Endodermal cell (in vitro differentiated cells): Measurements from ENCODE around the gene LDLRAD4. TPM values are rescaled to one million over a fixed set of nuclear protein-coding genes. Genes with fewer than 3 reads are reported as not detected.

Experiments
- DNase-seq: peaks from one replicate; pipeline ENCODE4 v3.0.0-alpha.2; 2017
- H3K27ac ChIP-seq: 2 replicates; pipeline ENCODE4 v1.5.1; 2013; ENCODE audit warnings: mild to moderate bottlenecking, low read depth, low read length, moderate library complexity
- H3K27me3 ChIP-seq: 2 replicates; pipeline ENCODE4 v1.6.1; 2013; ENCODE audit warnings: mild to moderate bottlenecking, low read length, moderate library complexity; ENCODE audit not compliant: insufficient read depth, control insufficient read depth, poor library complexity, severe bottlenecking
- H3K36me3 ChIP-seq: 2 replicates; pipeline ENCODE4 v1.7.0; 2013; ENCODE audit warnings: mild to moderate bottlenecking, low read length, moderate library complexity; ENCODE audit not compliant: control insufficient read depth, insufficient read depth
- H3K4me1 ChIP-seq: one replicate; pipeline ENCODE4 v1.7.0; 2013; ENCODE audit warnings: low read length; ENCODE audit not compliant: control insufficient read depth, insufficient read depth
- H3K4me3 ChIP-seq: 2 replicates; pipeline ENCODE4 v1.5.1; 2013; ENCODE audit warnings: mild to moderate bottlenecking, low read length, moderate library complexity
- H3K9ac ChIP-seq: 2 replicates; pipeline ENCODE4 v1.6.1; 2013; ENCODE audit warnings: mild to moderate bottlenecking, low read length, moderate library complexity; ENCODE audit not compliant: poor library complexity, severe bottlenecking; ENCODE audit errors: extremely low read depth
- H3K9me3 ChIP-seq: 2 replicates; pipeline ENCODE4 v1.6.1; 2013; ENCODE audit warnings: mild to moderate bottlenecking, low read length, moderate library complexity; ENCODE audit not compliant: control insufficient read depth
- H3K27ac Mint-ChIP-seq: 2 replicates; pipeline ENCODE4 v1.8.0; 2020; ENCODE audit warnings: mixed read lengths
- H3K27me3 Mint-ChIP-seq: 2 replicates; pipeline ENCODE4 v1.8.0; 2021; ENCODE audit warnings: mild to moderate bottlenecking, mixed read lengths; ENCODE audit not compliant: insufficient read depth
- H3K36me3 Mint-ChIP-seq: 2 replicates; pipeline ENCODE4 v1.8.0; 2020; ENCODE audit warnings: low read depth, mixed read lengths
- H3K4me1 Mint-ChIP-seq: 2 replicates; pipeline ENCODE4 v1.8.0; 2020; ENCODE audit warnings: mixed read lengths
- H3K4me3 Mint-ChIP-seq: 2 replicates; pipeline ENCODE4 v1.8.0; 2020; ENCODE audit warnings: mild to moderate bottlenecking, moderate library complexity, mixed read lengths
- H3K9me3 Mint-ChIP-seq: 2 replicates; pipeline ENCODE4 v1.8.0; 2020; ENCODE audit warnings: mild to moderate bottlenecking, mixed read lengths
- CTCF ChIP-seq: fragments of 200-600 bp; sonication (generic); conservative IDR thresholded peaks from 2 replicates; pipeline ENCODE4 v1.5.0; 2021; ENCODE audit warnings: antibody characterized with exemption, mild to moderate bottlenecking
- WGBS, 2 experiments: methylation state at CpG; one replicate each; pipeline versions ENCODE4 v1.1.5 to v1.1.7; 2013; ENCODE audit warnings: missing lambda C conversion rate in 2 of 2, mixed read lengths in 1 of 2; ENCODE audit not compliant: insufficient coverage in 1 of 2, insufficient read length in 1 of 2; 5-methylcytosine and 5-hydroxymethylcytosine counted together
- total RNA-seq, 2 donors: library from RNA; stranded (reverse); fragmentation: NEBNext Ultra II Directional in 1 of 2; extraction: Animal tissue kit (Norgen Biotek cat#: 25700) in 1 of 2; gene quantifications; 2 replicates in 1 of 2; 3 replicates in 1 of 2; pipeline ENCODE4 v1.2.1, GENCODE V29; 2021

Gene LDLRAD4
- total RNA-seq, 2 donors from 2014 or later = 14.9 to 15.1 TPM

DNA sequence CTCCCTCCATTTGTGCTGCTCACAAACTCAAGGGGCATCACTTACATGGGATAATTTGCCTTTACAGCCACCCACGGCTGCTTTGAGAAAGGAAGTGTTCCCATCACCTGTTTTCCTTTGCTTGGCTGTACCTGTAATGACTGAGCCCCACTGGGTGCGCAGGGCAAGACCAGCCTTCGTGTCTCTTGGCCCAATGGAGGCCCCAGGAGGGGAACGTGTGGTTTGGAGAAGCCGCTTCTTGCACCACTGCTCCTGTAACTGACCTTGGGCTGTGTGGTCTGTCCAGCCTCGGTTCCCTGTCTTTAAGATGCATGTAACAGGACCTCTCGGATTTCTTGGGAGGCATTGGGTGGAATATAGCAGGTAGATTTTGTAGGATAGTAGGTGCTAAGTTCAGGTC is 41.1 kb downstream of the LDLRAD4 start:
- DNase-seq = no peak
- no peaks in the 10 kb centered on the region for H3K9me3 ChIP-seq
- no peak overlapping the region for H3K9ac ChIP-seq
- WGBS, 2 experiments = 62 to 66% methylated on average over 5 to 7 of the region's 7 CpGs
- Mint-ChIP-seq H3K9me3 (no peaks in the 10 kb centered on the region), H3K4me1 (peaks cover 12% of the 10 kb centered on the region), H3K36me3 (no peaks in the 10 kb centered on the region), H3K4me3 (no peak overlapping the region), H3K27me3 (no peaks in the 10 kb centered on the region), H3K27ac (no peak overlapping the region)
- H3K4me3 ChIP-seq = no peak overlapping the region
- H3K4me1 ChIP-seq = no peaks in the 10 kb centered on the region
- no peak overlapping the region for H3K27ac ChIP-seq
- no peaks in the 10 kb centered on the region for H3K27me3 ChIP-seq
- H3K36me3 ChIP-seq = no peaks in the 10 kb centered on the region
- TF ChIP-seq CTCF = no peak

DNA sequence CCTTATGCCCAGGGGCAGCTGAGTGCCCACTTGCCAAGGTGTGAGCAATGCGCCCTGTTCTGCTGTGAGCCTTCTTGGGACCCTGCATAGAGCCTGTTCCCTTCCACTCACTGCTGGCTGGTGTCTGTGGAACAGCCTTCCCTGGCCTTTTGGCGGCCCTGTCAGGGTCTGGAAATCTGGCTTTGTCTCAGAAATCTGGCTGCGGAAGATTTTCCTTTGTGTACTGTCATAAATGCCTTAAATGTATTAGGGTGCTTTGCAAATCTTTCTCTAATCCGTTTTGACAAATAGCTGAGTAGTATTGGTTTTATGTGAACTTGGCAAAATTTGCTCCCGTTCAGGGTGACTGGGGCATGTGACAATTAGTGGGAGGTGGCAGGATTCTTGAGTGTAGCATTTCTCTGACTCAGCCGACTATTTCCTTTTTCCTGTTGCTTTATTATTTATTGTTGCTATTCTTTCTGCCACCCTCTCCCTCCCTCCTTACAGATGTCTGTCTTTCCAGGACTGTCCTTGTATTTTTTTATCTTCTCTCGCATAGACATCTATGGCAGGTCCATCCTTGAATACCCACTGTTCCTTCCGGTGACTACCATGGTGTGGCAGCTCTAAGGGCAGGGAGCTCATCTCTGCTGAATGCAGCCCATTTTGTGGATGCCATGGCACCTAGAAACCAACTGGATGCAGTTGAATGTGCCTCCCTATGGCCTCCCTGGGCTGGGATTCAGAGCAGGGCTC is 41.8 kb downstream of the LDLRAD4 start:
- Mint-ChIP-seq H3K27me3 (no peaks in the 10 kb centered on the region), H3K4me3 (no peak overlapping the region), H3K9me3 (no peaks in the 10 kb centered on the region), H3K36me3 (no peaks in the 10 kb centered on the region), H3K27ac (no peak overlapping the region), H3K4me1 (peaks cover 12% of the 10 kb centered on the region)
- Histone ChIP-seq H3K9me3 (no peaks in the 10 kb centered on the region), H3K4me1 (no peaks in the 10 kb centered on the region), H3K4me3 (no peak overlapping the region), H3K9ac (no peak overlapping the region), H3K27me3 (no peaks in the 10 kb centered on the region), H3K36me3 (no peaks in the 10 kb centered on the region), H3K27ac (no peak overlapping the region)
- 84% methylated on average over 6 to 8 of the region's 8 CpGs for WGBS, 2 experiments
- TF ChIP-seq CTCF = no peak
- DNase-seq = peak; percentile 44

GRCh38 chr18:13260935-13261640 is 42.5 kb downstream of the LDLRAD4 start:
- Histone ChIP-seq H3K4me3 (no peak overlapping the region), H3K27me3 (no peaks in the 10 kb centered on the region), H3K9me3 (no peaks in the 10 kb centered on the region), H3K27ac (peak overlapping the region; percentile 45), H3K9ac (no peak overlapping the region), H3K36me3 (no peaks in the 10 kb centered on the region), H3K4me1 (no peaks in the 10 kb centered on the region)
- Mint-ChIP-seq H3K9me3 (no peaks in the 10 kb centered on the region), H3K4me3 (no peak overlapping the region), H3K27me3 (no peaks in the 10 kb centered on the region), H3K36me3 (no peaks in the 10 kb centered on the region), H3K27ac (no peak overlapping the region), H3K4me1 (peaks cover 11% of the 10 kb centered on the region)
- TF ChIP-seq CTCF = no peak
- no peak for DNase-seq
- 92 to 94% methylated on average over 10 to 12 of the region's 12 CpGs for WGBS, 2 experiments
